C4-2B (cell line): ENCODE measurements around the gene GOLIM4.

ENCODE experiments used
- CTCF ChIP-seq: fragments of 450-650 bp; conservative IDR thresholded peaks from 2 replicates; pipeline ENCODE4 v1.5.1; 2017; ENCODE audit warnings: mild to moderate bottlenecking
- ZFX ChIP-seq: fragments of 450-650 bp; IDR thresholded peaks from 2 replicates; pipeline ENCODE4 v1.6.1; 2017

GRCh38 chr3:168081856-168082255, 13.9 kb downstream of the GOLIM4 start:
- no peak for TF ChIP-seq CTCF
- no peak for TF ChIP-seq ZFX
